ENCODE measurements around the gene STK10. TPM values are rescaled to one million over a fixed set of nuclear protein-coding genes. Genes with fewer than 3 reads are reported as not detected.

STK10 gene
- total and polyA plus RNA-seq, 9 of the 15 experiments (the other 6 are each of a cell fraction or from before 2014, with no cell fraction given), result 0.30 to 6.7 (median 2.4) TPM

GRCh38 chr5:172093559-172093958, 94.5 kb downstream of the STK10 start:
- ATAC-seq (no peak), DNase-seq (ENCODE audit: extremely low read depth in 1 of 4, low spot score in 3 of 4) (no peak), FAIRE-seq (no peak)
- ChIA-PET POLR2A (no interaction called here), CTCF (ENCODE audit: low intra/inter-chr PET ratio) (no interaction called here)
- TF ChIP-seq THAP7 (CRISPR knock-in tag; IDR thresholded peaks at IDR 0.05), result no peak
- TF ChIP-seq TEAD1 (CRISPR knock-in tag; IDR thresholded peaks at IDR 0.05), result no peak
- peak; percentile 22; the same call in 1 of the 2 replicates for TF ChIP-seq NFIC (IDR thresholded peaks at IDR 0.05)
- TF ChIP-seq ETV5 (CRISPR knock-in tag; IDR thresholded peaks at IDR 0.05; ENCODE audit: low read depth), result no peak
- TF ChIP-seq TAL1 (IDR thresholded peaks at IDR 0.05), result no peak
- Histone ChIP-seq H3K4me2 (ENCODE audit: insufficient read depth, low read length) (no peak overlapping the region), H3K9me1 (ENCODE audit: control insufficient read depth, insufficient read depth, low read length) (no peaks in the 10 kb centered on the region), H2AFZ (ENCODE audit: low read depth, low read length) (no peak overlapping the region), H4K20me1 (replicated peaks; ENCODE audit: control insufficient read depth, insufficient read depth, low read length) (peaks cover 3% of the 10 kb centered on the region; the same call in 1 of the 2 replicates), H3K79me2 (ENCODE audit: control insufficient read depth, insufficient read depth, low read length) (no peaks in the 10 kb centered on the region), H3K27me3 (ENCODE audit: control insufficient read depth in 2 of 2, insufficient read depth in 2 of 2, low read length in 2 of 2) (peaks cover 0 to 8% of the 10 kb centered on the region in 2 experiments; a peak in 2 of 5 replicates), H3K4me1 (replicated peaks in 1 of 2; ENCODE audit: control insufficient read depth in 2 of 2, insufficient read depth in 2 of 2, low read length in 2 of 2) (peaks cover 0 to 5% of the 10 kb centered on the region in 2 experiments; a peak in 2 of 5 replicates), H3K9ac (ENCODE audit: insufficient read depth in 1 of 2, low read depth in 2 of 2, low read length in 2 of 2) (no peak overlapping the region), H3K36me3 (ENCODE audit: control insufficient read depth, insufficient read depth, low read length) (no peaks in the 10 kb centered on the region), H3K4me3 (no peak overlapping the region), H3K9me3 (replicated peaks; ENCODE audit: control insufficient read depth, insufficient read depth, low read depth, low read length) (no peaks in the 10 kb centered on the region), H3K27ac (ENCODE audit: extremely low read depth, low read depth, low read length) (no peak overlapping the region)
- 39% methylated on average over 10 of the region's 10 CpGs for WGBS (ENCODE audit: insufficient coverage, low coverage, missing lambda C conversion rate)
- in situ Hi-C loops (cut with MboI), result no loop called here
- intact Hi-C loops (cut with micrococcal nuclease), result no loop called here
- no TSS peak for BruUV-seq (replicated peaks)
